Endothelial cell of umbilical vein (primary cell): ENCODE measurements around the gene SLAIN2.

ENCODE experiments used
- CTCF ChIP-seq, 2 donors: IDR thresholded peaks; 1 replicate in 1 of 2; 2 replicates in 1 of 2; pipeline ENCODE4 v1.5.1; 2011; ENCODE audit warnings: low read length in 2 of 2, mild to moderate bottlenecking in 2 of 2, moderate library complexity in 2 of 2, control low read depth in 1 of 2, inconsistent platforms in 1 of 2, low read depth in 1 of 2; ENCODE audit not compliant: insufficient read depth in 1 of 2; ENCODE audit errors: extremely low read depth in 1 of 2
- EZH2 ChIP-seq: IDR thresholded peaks from 2 replicates; pipeline ENCODE4 v1.6.1; 2012; ENCODE audit warnings: borderline replicate concordance, low read depth, mild to moderate bottlenecking, moderate library complexity, low read length, inconsistent platforms; ENCODE audit not compliant: severe bottlenecking
- POLR2A ChIP-seq: IDR thresholded peaks from 2 replicates; pipeline ENCODE4 v1.6.1; 2012; ENCODE audit warnings: low read depth, mild to moderate bottlenecking, control low read depth, low read length
- TF ChIP-seq, protein P1 (sequence below): IDR thresholded peaks from 2 replicates; pipeline ENCODE4 v1.6.1; 2011; ENCODE audit not compliant: insufficient read depth, insufficient read length

GRCh38 chr4:48321312-48321711, 20.0 kb upstream of the SLAIN2 start:
- TF ChIP-seq, protein P1, sequence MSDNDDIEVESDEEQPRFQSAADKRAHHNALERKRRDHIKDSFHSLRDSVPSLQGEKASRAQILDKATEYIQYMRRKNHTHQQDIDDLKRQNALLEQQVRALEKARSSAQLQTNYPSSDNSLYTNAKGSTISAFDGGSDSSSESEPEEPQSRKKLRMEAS, result no peak
- no peak for TF ChIP-seq CTCF (IDR thresholded peaks at IDR 0.05; ENCODE audit: extremely low read depth in 1 of 2, insufficient read depth in 1 of 2, low read depth in 1 of 2, low read length in 2 of 2)
- TF ChIP-seq EZH2, result no peak
- TF ChIP-seq POLR2A, result no peak
